ENCODE data around the gene DICER1. TPM values are rescaled to one million over a fixed set of nuclear protein-coding genes. Genes with fewer than 3 reads are reported as not detected.

The DICER1 gene
- total and polyA plus RNA-seq, 12 donors, result 4.9 to 38.8 (median 27.2) TPM

GRCh38 chr14:95077345-95077744 is 80.0 kb downstream of the DICER1 start:
- TF ChIP-seq CTCF (IDR thresholded peaks at IDR 0.05), result no peak
- Histone ChIP-seq H3K4me3 (no peak overlapping the region), H3K27ac (no peak overlapping the region), H3K36me3 (no peaks in the 10 kb centered on the region), H3K9me3 (peaks cover 0 to 11% (median 0%) of the 10 kb centered on the region in 11 donors), H3K4me1 (peaks cover 0 to 4% (median 0%) of the 10 kb centered on the region in 9 donors), H3K27me3 (peaks cover 0 to 18% (median 0%) of the 10 kb centered on the region in 7 donors)
- ATAC-seq, result no peak
- WGBS, 2 donors, result 85 to 90% methylated on average over 7 of the region's 7 CpGs
- intact Hi-C loops (cut with DNase I), result no loop called here
- no peak for DNase-seq

GRCh38 chr14:95075789-95076188 is 81.5 kb downstream of the DICER1 start:
- H3K9me3 ChIP-seq, result peaks cover 0 to 11% (median 0%) of the 10 kb centered on the region in 11 donors
- ATAC-seq, result no peak
- 97 to 100% methylated on average over 2 of the region's 2 CpGs for WGBS, 2 donors
- no peak for TF ChIP-seq CTCF (IDR thresholded peaks at IDR 0.05)
- H3K4me1 ChIP-seq, result no peaks in the 10 kb centered on the region
- intact Hi-C loops (cut with DNase I), result no loop called here
- no peaks in the 10 kb centered on the region for H3K36me3 ChIP-seq
- peaks cover 0 to 20% (median 0%) of the 10 kb centered on the region in 7 donors for H3K27me3 ChIP-seq
- H3K27ac ChIP-seq, result no peak overlapping the region
- H3K4me3 ChIP-seq, result no peak overlapping the region
- no peak for DNase-seq

GRCh38 chr14:95073947-95074346 is 83.4 kb downstream of the DICER1 start:
- Histone ChIP-seq H3K27me3 (peaks cover 0 to 38% (median 6%) of the 10 kb centered on the region in 7 donors), H3K36me3 (no peaks in the 10 kb centered on the region), H3K9me3 (peaks cover 0 to 11% (median 0%) of the 10 kb centered on the region in 11 donors), H3K4me1 (no peaks in the 10 kb centered on the region), H3K4me3 (no peak overlapping the region), H3K27ac (no peak overlapping the region)
- TF ChIP-seq CTCF (IDR thresholded peaks at IDR 0.05), result no peak
- WGBS, 2 donors, result 89 to 96% methylated on average over 3 of the region's 3 CpGs
- DNase-seq, result no peak
- intact Hi-C loops (cut with DNase I), result no loop called here
- ATAC-seq, result no peak

- no peaks in the 10 kb centered on the region for H3K4me1 ChIP-seq
Measured at GRCh38 chr14:95072310-95072905, 84.9 kb downstream of the DICER1 start.

More at GRCh38 chr14:95072310-95072905, 84.9 kb downstream of the DICER1 start:
- 82% methylated on average over 8 of the region's 8 CpGs for WGBS, 2 donors
- ATAC-seq (no peak), DNase-seq (no peak)
- no peak overlapping the region for H3K27ac ChIP-seq
- TF ChIP-seq CTCF (IDR thresholded peaks at IDR 0.05), result no peak
- no peak overlapping the region for H3K4me3 ChIP-seq
- peaks cover 0 to 11% (median 0%) of the 10 kb centered on the region in 11 donors for H3K9me3 ChIP-seq
- intact Hi-C loops (cut with DNase I), result no loop called here
- H3K27me3 ChIP-seq, result peaks cover 0 to 43% (median 6%) of the 10 kb centered on the region in 7 donors
- H3K36me3 ChIP-seq, result no peaks in the 10 kb centered on the region
